Left hindlimb (tissue), 1 donor: ENCODE results near the gene DNAI7.

Source experiments
- DNase-seq: peaks from one replicate; pipeline ENCODE4 v3.0.0-alpha.2; 2018

Gene DNAI7

DNA sequence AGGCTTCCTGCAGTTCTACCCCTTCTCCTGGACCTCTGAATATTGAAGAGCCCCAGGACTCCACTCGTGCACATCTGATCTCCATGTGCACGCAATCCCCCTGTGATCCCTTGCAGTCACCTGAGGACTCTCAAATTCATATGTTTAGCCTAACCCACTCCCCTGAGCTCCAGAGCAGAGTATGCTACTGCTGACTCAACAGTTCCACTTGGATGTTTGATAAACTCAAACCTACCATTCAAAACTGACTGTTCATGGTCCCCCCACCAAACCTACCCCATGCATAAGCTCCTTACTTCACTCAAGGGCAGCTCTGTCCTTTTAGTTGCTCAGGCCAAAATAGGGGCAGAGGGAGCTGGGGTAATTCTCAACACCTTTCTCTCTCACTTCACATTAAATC, 96.0 kb downstream of the DNAI7 start:
- DNase-seq, result no peak

- DNase-seq, result no peak
These were observed 105.2 kb downstream of the DNAI7 start for GRCh38 chr12:25089738-25090137.

- DNase-seq, result no peak
These were observed 107.4 kb downstream of the DNAI7 start for GRCh38 chr12:25087596-25087995.

DNA sequence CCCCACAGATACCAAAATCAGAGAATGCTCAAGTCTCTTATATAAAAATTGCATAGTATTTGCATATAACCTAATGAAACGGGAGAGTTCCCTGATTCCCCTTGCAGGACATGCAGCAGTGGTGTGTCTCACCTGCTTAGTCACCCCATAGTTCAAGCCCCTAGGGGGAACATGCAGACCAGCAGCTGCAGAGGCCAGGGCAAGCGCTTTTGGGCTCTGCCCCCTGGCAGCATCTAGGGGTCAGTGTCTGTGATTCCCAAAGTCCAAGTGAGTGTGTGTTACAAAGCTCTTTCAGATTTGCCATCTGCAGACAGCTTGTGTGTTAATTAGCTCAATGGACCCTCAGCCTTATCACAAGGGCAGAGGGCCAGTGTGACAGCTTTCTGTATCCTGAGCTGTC, 110.1 kb downstream of the DNAI7 start:
- no peak for DNase-seq

DNA sequence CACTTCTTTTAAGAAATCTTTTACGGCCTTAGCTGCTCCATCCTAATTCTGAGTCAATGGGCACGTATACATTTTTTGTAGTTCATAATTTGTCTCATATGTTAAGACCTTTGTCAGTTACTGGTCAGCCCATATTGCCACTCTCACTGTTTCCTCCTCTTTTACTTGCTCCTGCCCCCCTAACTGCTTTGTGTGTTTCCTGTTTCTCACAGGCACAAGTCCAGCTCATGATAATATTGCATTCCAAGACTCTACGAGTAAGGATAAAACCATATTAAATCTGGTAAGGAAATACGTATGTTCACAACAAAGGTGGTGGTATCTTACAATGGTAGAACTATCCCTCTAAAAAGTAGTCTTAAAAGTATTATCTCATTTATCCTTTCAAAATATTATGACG, 111.7 kb downstream of the DNAI7 start:
- no peak for DNase-seq

DNA sequence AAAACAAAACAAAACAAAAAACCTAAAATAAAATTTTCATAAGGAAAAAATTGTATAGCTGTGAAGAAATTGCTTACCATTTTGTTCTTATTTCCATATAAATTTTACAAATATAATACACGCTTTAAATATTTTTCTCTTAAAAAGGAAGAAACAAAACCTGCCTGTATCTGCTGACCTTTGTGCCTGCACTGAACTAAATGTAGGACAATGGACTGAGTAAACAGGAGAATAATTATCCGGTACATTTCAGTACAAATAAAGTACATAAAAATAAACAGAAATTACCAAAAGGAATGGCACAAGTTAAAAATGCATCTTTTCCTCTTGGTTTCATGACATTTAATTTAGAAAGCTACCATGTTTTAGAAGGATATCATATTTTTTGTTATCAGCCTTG, 112.3 kb downstream of the DNAI7 start:
- no peak for DNase-seq

DNA sequence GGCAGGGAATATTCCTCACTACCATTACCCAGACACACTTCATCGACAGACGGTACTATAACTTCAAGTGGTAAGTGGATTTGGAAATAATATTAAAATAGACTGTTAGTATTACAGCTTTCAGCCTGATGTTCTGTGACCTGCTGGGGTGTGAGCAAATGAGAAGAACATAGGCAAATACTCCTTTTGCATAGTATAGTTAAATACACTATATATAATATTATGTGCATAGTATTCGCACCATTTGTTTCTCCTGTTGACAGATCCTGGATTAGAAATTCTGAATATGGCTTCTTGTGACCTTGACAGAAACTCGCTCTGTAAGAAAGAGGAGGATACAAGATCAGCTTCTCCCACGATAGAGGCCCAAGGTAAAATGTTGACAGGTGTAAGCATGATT, 115.6 kb downstream of the DNAI7 start:
- DNase-seq, result no peak

- DNase-seq, result no peak
These were observed 120.0 kb downstream of the DNAI7 start for GRCh38 chr12:25074954-25075353.

GRCh38 chr12:25074113-25074512, 120.8 kb downstream of the DNAI7 start:
- DNase-seq, result no peak

- no peak for DNase-seq
These were observed 121.9 kb downstream of the DNAI7 start for GRCh38 chr12:25072906-25073650.

DNA sequence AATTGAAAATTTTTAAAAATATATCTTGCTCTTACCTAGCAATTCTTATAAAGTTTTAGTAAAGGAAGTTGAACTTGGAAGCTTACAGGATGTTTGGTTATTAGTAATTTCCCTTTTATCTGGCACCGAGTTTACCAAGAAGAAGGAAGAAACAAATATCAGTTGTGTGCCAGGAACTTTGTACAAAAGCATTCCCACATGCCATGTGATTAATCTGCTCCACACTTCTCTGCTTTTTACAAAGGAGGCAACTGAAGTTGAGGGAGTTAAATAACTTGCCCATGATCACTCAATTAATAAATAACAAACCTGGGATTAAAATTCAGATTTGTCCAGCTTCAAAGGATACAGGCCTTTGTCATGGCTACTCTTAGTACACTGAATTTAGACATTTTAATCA, 123.6 kb downstream of the DNAI7 start:
- no peak for DNase-seq

DNA sequence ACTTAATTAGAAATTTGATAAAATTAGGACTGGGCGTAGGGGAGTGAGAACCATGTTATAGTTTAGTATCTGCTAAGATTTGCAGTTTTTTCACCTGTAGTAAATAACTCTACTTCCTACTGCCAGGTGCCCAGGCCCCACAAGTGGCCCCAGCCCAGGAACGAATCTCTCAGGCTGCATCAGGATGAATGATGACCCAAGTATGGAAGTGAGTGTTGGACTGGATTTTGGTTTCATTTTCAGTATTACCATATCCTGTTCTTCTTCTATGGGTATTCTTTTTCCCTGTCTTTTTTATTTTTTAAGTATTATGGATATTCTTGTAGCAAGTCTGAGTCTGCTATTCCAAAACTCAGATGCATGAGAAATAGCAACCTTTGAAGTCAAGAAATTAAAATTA, 125.7 kb downstream of the DNAI7 start:
- DNase-seq, result no peak

DNA sequence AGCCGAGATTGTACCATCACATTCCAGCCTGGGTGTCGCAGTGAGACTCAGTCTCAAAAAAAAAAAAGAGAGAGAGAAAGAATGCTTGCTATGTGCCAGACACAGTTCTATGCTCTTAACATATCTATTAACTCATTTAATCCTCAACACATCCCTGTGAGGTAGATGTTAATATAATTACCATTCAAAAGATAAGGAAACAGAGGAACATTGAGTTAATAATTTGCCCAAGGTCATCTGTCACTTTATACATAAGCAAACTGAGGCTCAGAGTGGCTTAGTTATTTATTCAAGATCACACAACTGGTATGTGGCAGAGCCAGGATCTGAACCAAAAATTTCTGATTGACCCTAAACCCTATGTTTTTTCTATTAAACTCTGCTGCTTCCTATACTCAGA, 129.9 kb downstream of the DNAI7 start:
- DNase-seq, result no peak

DNA sequence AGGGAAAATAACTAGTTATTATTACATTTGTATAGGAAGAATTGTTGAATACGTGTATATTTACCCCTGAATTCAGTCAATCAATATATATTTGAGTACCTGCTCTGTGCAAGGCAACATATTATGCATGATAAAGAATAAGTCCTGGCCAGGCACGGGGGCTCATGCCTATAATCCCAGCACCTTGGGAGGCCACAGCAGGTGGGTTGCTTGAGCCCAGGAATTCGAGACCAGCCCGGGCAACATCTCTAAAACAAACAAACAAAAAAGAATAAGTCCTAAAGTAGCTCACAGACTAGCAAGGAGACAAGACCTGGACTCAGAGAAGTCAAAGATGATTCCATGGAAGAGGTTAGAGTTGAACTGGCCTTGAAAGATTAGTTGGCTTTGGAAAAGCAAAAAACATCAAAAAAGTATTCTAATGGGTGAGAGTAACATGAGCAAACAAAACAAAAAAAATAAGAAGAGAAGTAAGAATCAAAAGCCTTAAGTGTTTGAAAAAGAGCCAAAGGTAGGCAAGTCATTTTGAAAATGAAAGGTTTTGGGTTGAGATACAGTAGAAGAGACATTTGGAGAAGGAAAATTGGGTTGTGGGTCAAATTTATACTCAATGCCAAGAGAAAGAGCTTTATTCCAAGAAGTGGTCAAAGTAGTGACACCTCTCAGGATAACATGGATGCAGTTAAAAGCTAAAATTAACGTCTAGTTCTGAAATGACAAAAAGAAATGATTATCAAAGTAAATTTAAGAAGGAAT, 130.9 kb downstream of the DNAI7 start:
- DNase-seq, result no peak

DNA sequence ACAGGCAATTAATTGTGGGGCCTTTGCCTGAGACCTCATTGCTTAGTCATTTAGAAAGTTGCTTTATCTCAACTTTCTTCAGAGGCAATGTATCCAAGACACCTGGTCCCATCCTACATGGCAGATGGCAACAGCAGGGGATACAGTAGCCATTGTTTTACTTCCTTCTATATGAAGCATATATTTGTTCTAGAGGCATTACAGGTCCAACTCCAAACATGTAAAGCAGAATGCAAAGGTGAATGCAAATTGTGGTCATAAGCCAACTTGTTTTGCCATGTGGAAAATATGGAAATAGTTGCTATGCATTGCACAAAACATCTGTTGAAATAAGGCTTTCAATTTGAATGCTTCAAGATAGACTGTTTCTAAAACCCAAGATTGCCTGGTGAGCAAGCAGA, 136.3 kb downstream of the DNAI7 start:
- no peak for DNase-seq
